Airway epithelial cell (primary cell): ENCODE measurements around the gene RETN. TPM values are rescaled to one million over a fixed set of nuclear protein-coding genes. Genes with fewer than 3 reads are reported as not detected.

Source experiments
- total RNA-seq: library from RNA; depleted of rRNA; stranded (reverse); fragments of >200 nt; gene quantifications from 2 replicates; pipeline ENCODE4 v1.2.3, GENCODE V29; 2015

Gene RETN
- not detected in 2 replicates for total RNA-seq

DNA sequence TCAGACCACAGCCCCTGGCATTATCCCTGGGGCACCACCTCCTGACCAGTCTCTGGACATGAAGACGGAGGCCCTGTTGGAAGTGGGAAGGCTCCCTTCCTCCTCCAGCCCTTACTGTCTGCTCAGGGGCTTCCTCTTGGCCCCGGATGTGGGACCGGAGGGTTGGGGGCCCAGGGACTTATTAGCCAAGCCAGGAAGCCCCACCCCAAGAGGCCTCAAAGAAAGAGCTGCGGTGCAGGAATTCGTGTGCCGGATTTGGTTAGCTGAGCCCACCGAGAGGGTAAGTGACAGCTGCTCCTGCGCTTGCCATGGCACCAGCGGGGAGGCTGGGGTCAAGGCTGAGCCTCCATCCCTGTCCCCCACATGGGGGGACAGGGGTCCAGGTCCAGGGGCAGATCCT, at the start of gene RETN:
TSS of gene RETN (plus strand) at position 208 of the 400 bp plus-strand sequence. CDS start 278 bp downstream, outside the sequence.

GRCh38 chr19:7629347-7630054, 39.3 kb upstream of the RETN start, which contains the start of the genes PET100 and XAB2:
Gene PET100, plus strand, starts transcription at chr19:7629793. Its CDS starts 41 bp downstream, at chr19:7629834.
Gene XAB2, minus strand, starts transcription at chr19:7629545. Its CDS starts 18 bp downstream, at chr19:7629527.

DNA sequence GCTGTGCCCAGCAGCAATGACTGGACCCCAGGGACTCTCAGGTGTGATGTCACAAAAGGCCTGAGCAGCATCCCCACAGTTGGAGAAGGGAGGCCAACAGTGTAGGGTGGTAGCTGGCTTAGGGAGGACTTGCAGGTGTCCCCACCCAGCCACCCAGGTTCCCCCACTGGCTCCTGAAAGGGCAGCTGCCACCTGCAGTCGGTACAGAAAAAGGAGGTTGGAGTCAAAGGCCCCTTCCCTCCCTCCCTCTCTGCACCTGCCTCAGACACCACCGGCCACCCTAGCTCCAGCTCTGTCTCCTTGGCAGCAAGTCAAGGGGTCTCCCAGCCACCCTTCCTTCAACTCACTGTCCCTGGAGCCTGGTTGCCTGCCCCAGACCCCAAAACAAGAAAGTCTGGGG, 35.2 kb upstream of the RETN start, which contains the start of gene PCP2:
TSS of gene PCP2 (minus strand) at position 22 of the 400 bp plus-strand sequence. CDS start 262 bp downstream, outside the sequence.

GRCh38 chr19:7636691-7637373, 32.0 kb upstream of the RETN start, which contains the start of gene STXBP2:
Gene STXBP2, plus strand, starts transcription at chr19:7637110. Its CDS starts 40 bp downstream, at chr19:7637150.

DNA sequence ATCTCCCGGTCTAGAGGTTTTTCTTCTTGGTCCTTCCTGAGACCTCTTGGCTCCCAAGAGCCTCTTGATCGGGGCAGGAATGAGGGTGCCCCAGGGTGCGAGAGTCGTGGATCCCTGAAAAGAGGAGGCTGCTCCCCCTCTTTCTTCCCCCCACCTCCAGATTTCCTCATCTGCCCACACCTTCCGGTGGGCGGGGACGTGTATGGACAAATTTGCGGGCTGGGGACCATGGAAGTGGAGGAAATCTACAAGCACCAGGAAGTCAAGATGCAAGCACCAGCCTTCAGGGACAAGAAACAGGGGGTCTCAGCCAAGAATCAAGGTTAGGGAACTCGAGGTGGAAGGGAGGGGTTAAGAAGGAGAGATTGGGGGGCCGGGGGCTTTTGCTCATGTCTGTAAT, 8.0 kb downstream of the RETN start, which contains the start of gene MCEMP1:
TSS of gene MCEMP1 (plus strand) at position 237 of the 400 bp plus-strand sequence. CDS start at position 268, 31 bp downstream.

DNA sequence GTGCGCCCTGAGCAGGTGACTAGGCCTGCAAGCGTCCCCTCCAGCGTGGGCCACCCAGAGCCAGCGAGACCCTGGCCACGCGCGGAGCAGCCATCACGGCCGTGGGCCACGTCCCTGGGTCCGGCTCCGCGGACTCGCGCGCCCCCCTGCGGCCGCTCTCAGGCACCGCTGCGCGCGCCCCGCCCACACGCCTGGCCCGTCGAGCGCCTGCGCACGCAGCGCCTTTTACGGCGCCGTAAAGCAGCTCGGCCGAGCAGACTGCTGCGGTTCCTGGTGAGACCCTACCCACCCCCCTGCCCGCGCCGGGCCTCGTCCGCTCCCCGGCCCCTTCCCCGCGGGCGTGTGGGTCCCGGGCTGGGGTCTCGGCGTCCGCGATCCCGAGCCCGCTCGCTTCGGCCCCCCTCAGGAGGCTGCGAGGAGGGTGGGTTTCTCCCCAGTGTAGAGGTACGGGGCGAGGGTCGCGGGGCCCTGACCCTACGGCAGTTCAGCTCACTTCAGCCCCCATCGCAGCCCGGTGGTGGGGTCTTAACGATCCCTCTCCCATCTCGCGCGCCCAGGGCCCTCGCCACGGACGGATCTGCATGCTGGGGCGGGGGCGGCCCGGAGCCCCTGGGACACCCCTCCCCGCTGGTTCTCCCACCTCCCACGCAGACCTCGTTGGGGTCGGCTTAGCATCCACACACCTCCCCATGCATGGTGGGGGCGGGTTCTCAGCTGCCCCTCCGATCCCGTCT, 11.9 kb downstream of the RETN start, which contains the start of gene TRAPPC5:
TSS of gene TRAPPC5 (plus strand) at position 228 of the 734 bp plus-strand sequence. CDS start 1,421 bp downstream, outside the sequence.

DNA sequence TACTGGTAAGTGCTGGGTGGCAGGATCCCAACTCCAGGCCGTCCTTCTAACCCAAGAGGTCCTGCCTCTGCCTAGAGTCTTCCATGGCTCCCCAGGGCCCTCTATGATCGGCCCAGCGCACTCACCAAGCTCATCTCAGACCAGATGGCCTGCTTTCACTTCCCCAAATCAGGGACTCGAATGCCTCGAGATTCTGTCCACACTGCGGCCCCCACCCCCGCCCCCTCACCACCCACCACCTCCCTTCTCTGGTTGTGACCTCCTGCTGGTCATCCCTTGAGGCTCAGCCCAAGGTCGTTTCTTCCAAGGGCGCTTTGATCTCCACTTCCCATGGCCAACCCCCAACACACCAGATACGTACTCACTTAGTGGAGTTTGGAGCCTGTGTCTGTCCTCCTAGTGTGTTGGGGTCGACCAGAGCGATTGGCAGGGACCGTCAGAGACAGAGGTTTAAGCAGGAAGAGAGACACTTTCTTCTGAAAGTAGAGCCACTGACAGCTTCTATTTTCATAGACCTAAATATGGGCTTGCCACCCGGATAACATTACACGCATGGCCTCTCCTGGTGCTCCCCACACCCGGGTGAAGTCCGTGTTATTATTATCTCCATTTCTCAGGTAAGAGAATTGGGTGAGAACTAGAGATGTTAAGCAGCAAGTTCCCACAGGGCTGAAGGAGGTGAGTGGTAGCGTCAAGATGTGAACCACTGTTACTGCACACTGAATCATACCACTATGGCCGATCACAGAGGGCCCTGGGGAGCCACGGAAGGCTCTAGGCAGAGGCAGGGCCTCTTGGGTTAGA, 33.0 kb downstream of the RETN start, which contains the start of gene FCER2:
TSS of gene FCER2 (minus strand) at position 478 of the 804 bp plus-strand sequence. CDS start 2,371 bp downstream, outside the sequence.

Other genes with a start within 250 kb of the RETN start
- gene PEX11G, start 180.0 kb upstream of the RETN start, total RNA-seq, result 3.9 and 4.5 TPM in 2 replicates
- 26.9 and 30.2 TPM in 2 replicates for gene ZNF358, start 152.9 kb upstream of the RETN start, total RNA-seq
- 2.7 and 3.2 TPM in 2 replicates for gene MCOLN1, start 146.4 kb upstream of the RETN start, total RNA-seq
- 74.9 and 77.3 TPM in 2 replicates for gene PNPLA6, start 133.3 kb upstream of the RETN start, total RNA-seq
- 11.0 and 12.6 TPM in 2 replicates for gene CAMSAP3, start 73.2 kb upstream of the RETN start, total RNA-seq
- 34.7 and 37.8 TPM in 2 replicates for gene XAB2, start 39.5 kb upstream of the RETN start, total RNA-seq
- gene PET100, start 39.3 kb upstream of the RETN start, total RNA-seq, result 25.8 and 36.3 TPM in 2 replicates
- gene PCP2, start 35.3 kb upstream of the RETN start, total RNA-seq, result not detected in 2 replicates
- 38.1 and 50.0 TPM in 2 replicates for gene STXBP2, start 31.9 kb upstream of the RETN start, total RNA-seq
- not detected in 2 replicates for gene MCEMP1, start 8.0 kb downstream of the RETN start, total RNA-seq
- 115 and 131 TPM in 2 replicates for gene TRAPPC5, start 11.8 kb downstream of the RETN start, total RNA-seq
- gene FCER2, start 33.1 kb downstream of the RETN start, total RNA-seq, result not detected in 2 replicates
- not detected in 2 replicates for gene CLEC4G, start 63.1 kb downstream of the RETN start, total RNA-seq
- not detected in 2 replicates for gene CD209, start 78.5 kb downstream of the RETN start, total RNA-seq
- not detected in 2 replicates for gene CLEC4M, start 94.2 kb downstream of the RETN start, total RNA-seq
- gene EVI5L, start 161.2 kb downstream of the RETN start, total RNA-seq, result 14.8 and 16.4 TPM in 2 replicates
- gene PRR36, start 205.3 kb downstream of the RETN start, total RNA-seq, result 0.07 TPM in 1 of 2 replicates, not detected in the other
- 7.6 and 9.0 TPM in 2 replicates for gene LRRC8E, start 219.5 kb downstream of the RETN start, total RNA-seq
- 5.6 and 12.6 TPM in 2 replicates for gene MAP2K7, start 234.8 kb downstream of the RETN start, total RNA-seq
- 2.6 and 10.2 TPM in 2 replicates for gene TGFBR3L, start 245.8 kb downstream of the RETN start, total RNA-seq